ENCODE results near the gene LRMDA.
A peak's percentile ranks its signal among the peaks of the same experiment; 100 is the strongest.

The LRMDA gene

GRCh38 chr10:76017733-76018433, 586.5 kb downstream of the LRMDA start:
- no peak for DNase-seq

GRCh38 chr10:76020630-76021029, 589.2 kb downstream of the LRMDA start:
- DNase-seq, result no peak

GRCh38 chr10:76021398-76021797, 590.0 kb downstream of the LRMDA start:
- no peak for DNase-seq

- DNase-seq, result no peak
Observed at GRCh38 chr10:76022366-76022765, 590.9 kb downstream of the LRMDA start.

GRCh38 chr10:76023007-76023406, 591.6 kb downstream of the LRMDA start:
- no peak for DNase-seq

- no peak for DNase-seq
Observed at GRCh38 chr10:76024460-76025123, 593.2 kb downstream of the LRMDA start.

- no peak for DNase-seq
Observed at GRCh38 chr10:76025124-76025477, 593.7 kb downstream of the LRMDA start.

GRCh38 chr10:76026176-76026771, 594.9 kb downstream of the LRMDA start:
- no peak for DNase-seq

- no peak for DNase-seq
Observed at GRCh38 chr10:76026905-76027304, 595.5 kb downstream of the LRMDA start.

- DNase-seq, result no peak
Observed at GRCh38 chr10:76029782-76030181, 598.4 kb downstream of the LRMDA start.

GRCh38 chr10:76031099-76031498, 599.7 kb downstream of the LRMDA start:
- no peak for DNase-seq

- no peak for DNase-seq
Observed at GRCh38 chr10:76031769-76032699, 600.6 kb downstream of the LRMDA start.

GRCh38 chr10:76032700-76033039, 601.2 kb downstream of the LRMDA start:
- DNase-seq, result no peak

GRCh38 chr10:76033457-76034196, 602.2 kb downstream of the LRMDA start:
- no peak for DNase-seq

- DNase-seq, result no peak
Observed at GRCh38 chr10:76034353-76035205, 603.2 kb downstream of the LRMDA start.

- no peak for DNase-seq
Observed at GRCh38 chr10:76035206-76036110, 604.0 kb downstream of the LRMDA start.

GRCh38 chr10:76036111-76036940, 604.9 kb downstream of the LRMDA start:
- peak; percentile 27 to 36 for DNase-seq

GRCh38 chr10:76036962-76037361, 605.5 kb downstream of the LRMDA start:
- no peak for DNase-seq

- no peak for DNase-seq
Observed at GRCh38 chr10:76037531-76038155, 606.2 kb downstream of the LRMDA start.

Data from CD4-positive, alpha-beta T cell treated with Interleukin-1 beta for 1 hour (primary cell).